ENCODE results near the gene PCNX3. TPM values are rescaled to one million over a fixed set of nuclear protein-coding genes. Genes with fewer than 3 reads are reported as not detected.

PCNX3 gene
- total RNA-seq, 1 experiment from 2014 or later = 74.5 TPM

DNA sequence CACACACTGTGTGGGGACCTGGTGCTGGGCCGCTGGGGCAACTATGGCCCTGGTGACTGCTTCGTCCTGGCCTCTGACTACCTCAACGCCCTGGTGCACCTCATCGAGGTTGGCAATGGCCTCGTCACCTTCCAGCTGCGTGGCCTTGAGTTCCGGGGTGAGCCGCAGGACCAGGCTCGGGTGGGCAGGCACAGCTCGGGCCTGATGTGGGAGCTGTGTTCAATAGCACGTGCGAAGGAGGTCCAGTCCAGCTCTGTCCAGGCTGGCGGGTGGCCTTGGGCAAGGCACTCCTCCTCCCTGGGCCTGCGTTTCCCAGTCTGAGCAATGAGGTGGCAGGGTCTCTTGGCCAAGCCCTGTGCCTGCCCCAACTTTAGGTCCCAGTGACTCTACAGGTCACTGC, 14.0 kb downstream of the PCNX3 start:
- Histone ChIP-seq H3K27me3 (ENCODE audit: control insufficient read depth, insufficient read depth, low read length) (no peaks in the 10 kb centered on the region), H3K27ac (ENCODE audit: low read length) (no peak overlapping the region), H3K4me1 (ENCODE audit: control insufficient read depth, insufficient read depth, low read length) (no peaks in the 10 kb centered on the region), H3K36me3 (ENCODE audit: control insufficient read depth, insufficient read depth, low read length) (peaks cover 18% of the 10 kb centered on the region), H3K9me3 (ENCODE audit: control insufficient read depth, insufficient read depth, low read depth, low read length) (no peaks in the 10 kb centered on the region), H3K4me3 (ENCODE audit: low read depth in 2 of 2, low read length in 2 of 2) (no peak overlapping the region)
- ChIA-PET CTCF (no interaction called here), POLR2A (no interaction called here)
- BruUV-seq (replicated peaks) = no TSS peak
- no peak for ATAC-seq
- intact Hi-C loops (cut with micrococcal nuclease; ENCODE audit: unreplicated experiment) (no loop called here), in situ Hi-C loops (cut with HindIII; ENCODE audit: low pct_unique_long_range_greater_than_20kb, low sequenced_read_pairs) (no loop called here)
- DNase-seq (ENCODE audit: low read depth, low spot score) = no peak
- no peak for TF ChIP-seq CTCF (IDR thresholded peaks at IDR 0.05)
- no peak for TF ChIP-seq POLR2AphosphoS5 (IDR thresholded peaks at IDR 0.05; ENCODE audit: low read depth, low read length)
- no peak for TF ChIP-seq SIN3A (IDR thresholded peaks at IDR 0.05; ENCODE audit: borderline replicate concordance, insufficient read depth, low read depth, low read length)
- TF ChIP-seq, protein P1, sequence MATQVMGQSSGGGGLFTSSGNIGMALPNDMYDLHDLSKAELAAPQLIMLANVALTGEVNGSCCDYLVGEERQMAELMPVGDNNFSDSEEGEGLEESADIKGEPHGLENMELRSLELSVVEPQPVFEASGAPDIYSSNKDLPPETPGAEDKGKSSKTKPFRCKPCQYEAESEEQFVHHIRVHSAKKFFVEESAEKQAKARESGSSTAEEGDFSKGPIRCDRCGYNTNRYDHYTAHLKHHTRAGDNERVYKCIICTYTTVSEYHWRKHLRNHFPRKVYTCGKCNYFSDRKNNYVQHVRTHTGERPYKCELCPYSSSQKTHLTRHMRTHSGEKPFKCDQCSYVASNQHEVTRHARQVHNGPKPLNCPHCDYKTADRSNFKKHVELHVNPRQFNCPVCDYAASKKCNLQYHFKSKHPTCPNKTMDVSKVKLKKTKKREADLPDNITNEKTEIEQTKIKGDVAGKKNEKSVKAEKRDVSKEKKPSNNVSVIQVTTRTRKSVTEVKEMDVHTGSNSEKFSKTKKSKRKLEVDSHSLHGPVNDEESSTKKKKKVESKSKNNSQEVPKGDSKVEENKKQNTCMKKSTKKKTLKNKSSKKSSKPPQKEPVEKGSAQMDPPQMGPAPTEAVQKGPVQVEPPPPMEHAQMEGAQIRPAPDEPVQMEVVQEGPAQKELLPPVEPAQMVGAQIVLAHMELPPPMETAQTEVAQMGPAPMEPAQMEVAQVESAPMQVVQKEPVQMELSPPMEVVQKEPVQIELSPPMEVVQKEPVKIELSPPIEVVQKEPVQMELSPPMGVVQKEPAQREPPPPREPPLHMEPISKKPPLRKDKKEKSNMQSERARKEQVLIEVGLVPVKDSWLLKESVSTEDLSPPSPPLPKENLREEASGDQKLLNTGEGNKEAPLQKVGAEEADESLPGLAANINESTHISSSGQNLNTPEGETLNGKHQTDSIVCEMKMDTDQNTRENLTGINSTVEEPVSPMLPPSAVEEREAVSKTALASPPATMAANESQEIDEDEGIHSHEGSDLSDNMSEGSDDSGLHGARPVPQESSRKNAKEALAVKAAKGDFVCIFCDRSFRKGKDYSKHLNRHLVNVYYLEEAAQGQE (IDR thresholded peaks at IDR 0.05; ENCODE audit: insufficient read depth in 1 of 2, low read depth in 2 of 2, low read length in 1 of 2) = no peak
- TF ChIP-seq TCF7L2 (IDR thresholded peaks at IDR 0.05; ENCODE audit: low read depth, low read length) = no peak

DNA sequence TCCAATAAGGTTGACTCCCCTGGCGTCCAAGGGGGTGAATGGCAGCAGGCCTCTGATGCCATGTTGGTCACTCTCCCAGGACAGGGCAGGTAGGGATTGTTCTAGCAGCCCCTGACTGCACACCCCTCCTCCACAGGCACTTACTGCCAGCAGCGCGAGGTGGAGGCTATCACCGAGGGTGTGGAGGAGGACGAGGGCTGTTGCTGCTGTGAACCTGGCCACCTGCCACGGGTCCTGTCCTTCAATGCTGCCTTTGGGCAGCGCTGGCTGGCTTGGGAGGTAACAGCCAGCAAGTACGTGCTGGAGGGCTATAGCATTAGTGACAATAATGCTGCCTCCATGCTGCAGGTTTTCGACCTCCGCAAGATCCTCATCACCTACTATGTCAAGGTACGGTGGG, 14.6 kb downstream of the PCNX3 start:
- no TSS peak for BruUV-seq (replicated peaks)
- intact Hi-C loops (cut with micrococcal nuclease; ENCODE audit: unreplicated experiment) (loop anchor here (10.0 kb wide), 1 partner anchor 75 kb away; no protein-coding TSS in a partner anchor), in situ Hi-C loops (cut with HindIII; ENCODE audit: low pct_unique_long_range_greater_than_20kb, low sequenced_read_pairs) (no loop called here)
- Histone ChIP-seq H3K27ac (ENCODE audit: low read length) (no peak overlapping the region), H3K4me1 (ENCODE audit: control insufficient read depth, insufficient read depth, low read length) (no peaks in the 10 kb centered on the region), H3K4me3 (ENCODE audit: low read depth in 2 of 2, low read length in 2 of 2) (no peak overlapping the region), H3K36me3 (ENCODE audit: control insufficient read depth, insufficient read depth, low read length) (peaks cover 22% of the 10 kb centered on the region), H3K9me3 (ENCODE audit: control insufficient read depth, insufficient read depth, low read depth, low read length) (no peaks in the 10 kb centered on the region), H3K27me3 (ENCODE audit: control insufficient read depth, insufficient read depth, low read length) (no peaks in the 10 kb centered on the region)
- POLR2A ChIA-PET = no interaction called here
- CTCF ChIA-PET = no interaction called here
- ATAC-seq (no peak), DNase-seq (ENCODE audit: low read depth, low spot score) (no peak)
- TF ChIP-seq SIN3A (IDR thresholded peaks at IDR 0.05; ENCODE audit: borderline replicate concordance, insufficient read depth, low read depth, low read length) = no peak
- TF ChIP-seq, protein P1 (IDR thresholded peaks at IDR 0.05; ENCODE audit: insufficient read depth in 1 of 2, low read depth in 2 of 2, low read length in 1 of 2) = no peak
- TF ChIP-seq CTCF (IDR thresholded peaks at IDR 0.05) = no peak
- no peak for TF ChIP-seq POLR2AphosphoS5 (IDR thresholded peaks at IDR 0.05; ENCODE audit: low read depth, low read length)

Data from Panc1 (cell line).